Glutamatergic neuron (in vitro differentiated cells): ENCODE results near the gene DISC1. TPM values are rescaled to one million over a fixed set of nuclear protein-coding genes. Genes with fewer than 3 reads are reported as not detected.
"Not testable (repeated sequence)": the region's sequence is repeated elsewhere in the genome, so short reads cannot be mapped to it uniquely, and the experiment has no call there.

Experiments
- DNase-seq: peaks from one replicate; pipeline ENCODE4 v3.0.0; 2022
- H3K27ac Mint-ChIP-seq: one replicate; pipeline ENCODE4 v1.8.0; 2020; ENCODE audit warnings: mild to moderate bottlenecking, mixed read lengths, inconsistent platforms; ENCODE audit not compliant: unreplicated experiment
- H3K27me3 Mint-ChIP-seq: one replicate; pipeline ENCODE4 v1.8.0; 2020; ENCODE audit warnings: mild to moderate bottlenecking, moderate library complexity, mixed read lengths, inconsistent platforms; ENCODE audit not compliant: unreplicated experiment
- H3K36me3 Mint-ChIP-seq: one replicate; pipeline ENCODE4 v1.8.0; 2020; ENCODE audit warnings: mild to moderate bottlenecking, mixed read lengths, inconsistent platforms; ENCODE audit not compliant: unreplicated experiment
- H3K4me1 Mint-ChIP-seq: one replicate; pipeline ENCODE4 v1.8.0; 2020; ENCODE audit warnings: mild to moderate bottlenecking, low read depth, mixed read lengths, inconsistent platforms; ENCODE audit not compliant: unreplicated experiment
- H3K4me3 Mint-ChIP-seq: one replicate; pipeline ENCODE4 v1.8.0; 2020; ENCODE audit warnings: mild to moderate bottlenecking, mixed read lengths, inconsistent platforms; ENCODE audit not compliant: unreplicated experiment
- H3K9me3 Mint-ChIP-seq: one replicate; pipeline ENCODE4 v1.8.0; 2020; ENCODE audit warnings: mild to moderate bottlenecking, moderate library complexity, mixed read lengths, inconsistent platforms; ENCODE audit not compliant: unreplicated experiment
- CTCF ChIP-seq: fragments of 200-600 bp; sonication (generic); IDR thresholded peaks from one replicate; pipeline ENCODE4 v1.5.0; 2021; ENCODE audit not compliant: partially characterized antibody, unreplicated experiment
- total RNA-seq: library from RNA; stranded (reverse); fragmentation: NEBNext Ultra II Directional; extraction: Animal tissue kit (Norgen Biotek cat#: 25700); gene quantifications from one replicate; pipeline ENCODE4 v1.2.1, GENCODE V29; 2021; ENCODE audit not compliant: unreplicated experiment

The DISC1 gene
- total RNA-seq, 1 donor from 2014 or later, result 9.1 TPM

GRCh38 chr1:231668826-231669225 is 42.2 kb downstream of the DISC1 start:
- H3K9me3 Mint-ChIP-seq, result peaks cover 3% of the 10 kb centered on the region
- TF ChIP-seq CTCF, result no peak
- peaks cover 9% of the 10 kb centered on the region for H3K4me1 Mint-ChIP-seq
- peaks cover 2% of the 10 kb centered on the region for H3K27me3 Mint-ChIP-seq
- peaks cover 22% of the 10 kb centered on the region for H3K36me3 Mint-ChIP-seq
- no peak overlapping the region for H3K27ac Mint-ChIP-seq
- no peak overlapping the region for H3K4me3 Mint-ChIP-seq
- DNase-seq, result no peak

- not testable (repeated sequence) for H3K4me1 Mint-ChIP-seq, H3K27ac Mint-ChIP-seq, H3K27me3 Mint-ChIP-seq, H3K9me3 Mint-ChIP-seq, H3K4me3 Mint-ChIP-seq, DNase-seq
- peaks cover 18% of the 10 kb centered on the region for H3K36me3 Mint-ChIP-seq
Observed at GRCh38 chr1:231669864-231670621, 43.5 kb downstream of the DISC1 start.

GRCh38 chr1:231670755-231671154 is 44.2 kb downstream of the DISC1 start:
- Mint-ChIP-seq H3K27me3 (peaks cover 2% of the 10 kb centered on the region), H3K4me3 (no peak overlapping the region), H3K36me3 (peaks cover 18% of the 10 kb centered on the region), H3K9me3 (peaks cover 3% of the 10 kb centered on the region), H3K4me1 (peaks cover 8% of the 10 kb centered on the region), H3K27ac (no peak overlapping the region)
- TF ChIP-seq CTCF, result no peak
- DNase-seq, result no peak

- Mint-ChIP-seq H3K27ac (no peak overlapping the region), H3K36me3 (peaks cover 14% of the 10 kb centered on the region), H3K4me3 (no peak overlapping the region)
Observed at GRCh38 chr1:231674575-231674974, 48.0 kb downstream of the DISC1 start.

GRCh38 chr1:231676487-231676886 is 49.9 kb downstream of the DISC1 start:
- no peak for TF ChIP-seq CTCF
- peaks cover 8% of the 10 kb centered on the region for H3K27me3 Mint-ChIP-seq
- no peak for DNase-seq
- no peak overlapping the region for H3K4me3 Mint-ChIP-seq
- H3K9me3 Mint-ChIP-seq, result peaks cover 10% of the 10 kb centered on the region
- peaks cover 31% of the 10 kb centered on the region for H3K4me1 Mint-ChIP-seq
- H3K27ac Mint-ChIP-seq, result no peak overlapping the region
- peaks cover 5% of the 10 kb centered on the region for H3K36me3 Mint-ChIP-seq

More at GRCh38 chr1:231674575-231674974, 48.0 kb downstream of the DISC1 start:
- no peak for DNase-seq
- TF ChIP-seq CTCF, result no peak
- peaks cover 16% of the 10 kb centered on the region for H3K4me1 Mint-ChIP-seq
- peaks cover 10% of the 10 kb centered on the region for H3K9me3 Mint-ChIP-seq
- peaks cover 9% of the 10 kb centered on the region for H3K27me3 Mint-ChIP-seq
